Measurements from ENCODE around the gene C19orf85. TPM values are rescaled to one million over a fixed set of nuclear protein-coding genes. Genes with fewer than 3 reads are reported as not detected.
"Not testable (repeated sequence)": the region's sequence is repeated elsewhere in the genome, so short reads cannot be mapped to it uniquely, and the experiment has no call there.

The C19orf85 gene
- total RNA-seq, 1 donor from 2014 or later = not detected

GRCh38 chr19:55503157-55503501, 38.6 kb upstream of the C19orf85 start:
- Mint-ChIP-seq H3K4me1 (ENCODE audit: low read depth) (peaks cover 6% of the 10 kb centered on the region), H3K4me3 (ENCODE audit: unreplicated experiment) (peak overlapping the region; percentile 12), H3K9me3 (ENCODE audit: low read depth) (no peaks in the 10 kb centered on the region), H3K27me3 (ENCODE audit: low read depth) (no peaks in the 10 kb centered on the region), H3K27ac (ENCODE audit: unreplicated experiment) (no peak overlapping the region), H3K36me3 (ENCODE audit: low read depth) (no peaks in the 10 kb centered on the region)
- TF ChIP-seq, protein P1, sequence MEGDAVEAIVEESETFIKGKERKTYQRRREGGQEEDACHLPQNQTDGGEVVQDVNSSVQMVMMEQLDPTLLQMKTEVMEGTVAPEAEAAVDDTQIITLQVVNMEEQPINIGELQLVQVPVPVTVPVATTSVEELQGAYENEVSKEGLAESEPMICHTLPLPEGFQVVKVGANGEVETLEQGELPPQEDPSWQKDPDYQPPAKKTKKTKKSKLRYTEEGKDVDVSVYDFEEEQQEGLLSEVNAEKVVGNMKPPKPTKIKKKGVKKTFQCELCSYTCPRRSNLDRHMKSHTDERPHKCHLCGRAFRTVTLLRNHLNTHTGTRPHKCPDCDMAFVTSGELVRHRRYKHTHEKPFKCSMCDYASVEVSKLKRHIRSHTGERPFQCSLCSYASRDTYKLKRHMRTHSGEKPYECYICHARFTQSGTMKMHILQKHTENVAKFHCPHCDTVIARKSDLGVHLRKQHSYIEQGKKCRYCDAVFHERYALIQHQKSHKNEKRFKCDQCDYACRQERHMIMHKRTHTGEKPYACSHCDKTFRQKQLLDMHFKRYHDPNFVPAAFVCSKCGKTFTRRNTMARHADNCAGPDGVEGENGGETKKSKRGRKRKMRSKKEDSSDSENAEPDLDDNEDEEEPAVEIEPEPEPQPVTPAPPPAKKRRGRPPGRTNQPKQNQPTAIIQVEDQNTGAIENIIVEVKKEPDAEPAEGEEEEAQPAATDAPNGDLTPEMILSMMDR (IDR thresholded peaks at IDR 0.05) = no peak
- no peak for DNase-seq (ENCODE audit: low spot score)

DNA sequence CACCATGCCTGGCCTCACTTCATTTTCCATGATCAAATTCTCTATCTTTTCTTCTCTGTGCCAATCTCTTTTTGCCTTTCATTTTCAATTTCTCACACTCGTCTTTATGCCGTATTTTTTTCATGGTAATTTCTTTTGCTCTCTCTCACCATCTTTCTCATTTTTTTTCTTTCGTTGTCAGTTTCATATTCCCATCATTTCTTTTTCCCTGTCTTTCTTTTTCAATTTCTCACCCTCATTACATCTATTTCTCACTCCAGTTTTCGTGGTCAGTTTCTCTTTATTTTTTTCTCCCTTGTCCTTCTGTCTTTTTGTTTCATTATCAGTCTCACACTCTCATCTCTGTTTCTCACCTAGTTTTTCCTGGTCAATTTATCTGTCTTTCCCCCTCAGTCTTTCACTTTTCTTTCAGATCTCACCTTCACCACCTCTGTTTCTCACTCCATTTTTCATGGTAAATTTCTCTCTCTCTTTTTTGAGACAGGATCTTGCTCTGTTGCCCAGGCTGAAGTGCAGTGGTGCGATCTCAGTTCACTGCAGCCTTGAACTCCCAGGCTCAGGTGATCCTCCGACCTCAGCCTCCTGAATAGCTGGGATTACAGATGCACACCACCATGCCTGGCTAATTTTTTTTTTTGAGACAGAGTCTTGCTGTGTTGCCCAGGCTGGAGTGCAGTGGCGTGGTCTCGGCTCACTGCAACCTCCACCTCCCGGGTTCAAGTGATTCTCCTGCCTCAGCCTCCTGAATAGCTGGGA, 37.8 kb upstream of the C19orf85 start:
- Mint-ChIP-seq H3K9me3 (ENCODE audit: low read depth) (no peaks in the 10 kb centered on the region), H3K27me3 (ENCODE audit: low read depth) (no peaks in the 10 kb centered on the region), H3K4me1 (ENCODE audit: low read depth) (peaks cover 6% of the 10 kb centered on the region), H3K4me3 (ENCODE audit: unreplicated experiment) (no peak overlapping the region), H3K27ac (ENCODE audit: unreplicated experiment) (peak overlapping the region; percentile 15), H3K36me3 (ENCODE audit: low read depth) (peaks cover 2% of the 10 kb centered on the region)
- no peak for DNase-seq (ENCODE audit: low spot score)
- TF ChIP-seq, protein P1 (IDR thresholded peaks at IDR 0.05) = no peak

DNA sequence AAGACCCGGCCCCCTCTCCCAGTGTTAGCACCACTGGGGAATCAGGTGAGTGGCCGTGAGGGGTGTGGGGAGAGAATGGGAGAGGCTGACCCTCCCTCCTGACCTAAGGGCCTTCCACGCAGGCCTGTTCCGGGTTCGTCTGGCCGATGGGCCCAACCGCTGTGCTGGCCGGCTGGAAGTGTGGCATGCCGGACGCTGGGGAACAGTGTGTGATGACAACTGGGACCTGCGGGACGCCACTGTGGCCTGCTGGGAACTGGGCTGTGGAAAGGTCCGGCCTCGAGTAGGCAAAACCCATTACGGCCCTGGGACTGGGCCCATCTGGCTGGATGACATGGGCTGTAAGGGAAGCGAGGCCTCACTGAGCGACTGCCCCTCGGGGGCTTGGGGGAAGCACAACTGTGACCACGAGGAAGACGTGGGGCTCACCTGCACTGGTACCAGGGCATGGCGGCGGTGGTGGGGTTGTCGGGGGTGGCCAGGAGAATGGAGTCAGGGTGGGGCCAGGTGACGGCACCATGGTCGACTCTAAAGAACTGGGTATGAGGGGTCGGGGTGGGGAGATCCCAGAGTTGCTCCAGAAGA, 35.9 kb upstream of the C19orf85 start:
- TF ChIP-seq, protein P1 (IDR thresholded peaks at IDR 0.05) = no peak
- Mint-ChIP-seq H3K9me3 (ENCODE audit: low read depth) (no peaks in the 10 kb centered on the region), H3K27ac (ENCODE audit: unreplicated experiment) (no peak overlapping the region), H3K27me3 (ENCODE audit: low read depth) (no peaks in the 10 kb centered on the region), H3K4me1 (ENCODE audit: low read depth) (peaks cover 6% of the 10 kb centered on the region), H3K4me3 (ENCODE audit: unreplicated experiment) (no peak overlapping the region), H3K36me3 (ENCODE audit: low read depth) (peaks cover 3% of the 10 kb centered on the region)
- no peak for DNase-seq (ENCODE audit: low spot score)

GRCh38 chr19:55498246-55498840, 33.8 kb upstream of the C19orf85 start:
- no peak for DNase-seq (ENCODE audit: low spot score)
- no peaks in the 10 kb centered on the region for H3K9me3 Mint-ChIP-seq (ENCODE audit: low read depth)
- peaks cover 3% of the 10 kb centered on the region for H3K36me3 Mint-ChIP-seq (ENCODE audit: low read depth)
- H3K27ac Mint-ChIP-seq (ENCODE audit: unreplicated experiment) = no peak overlapping the region
- TF ChIP-seq, protein P1 (IDR thresholded peaks at IDR 0.05) = no peak
- H3K4me1 Mint-ChIP-seq (ENCODE audit: low read depth) = peaks cover 2% of the 10 kb centered on the region
- no peak overlapping the region for H3K4me3 Mint-ChIP-seq (ENCODE audit: unreplicated experiment)
- H3K27me3 Mint-ChIP-seq (ENCODE audit: low read depth) = no peaks in the 10 kb centered on the region

GRCh38 chr19:55497763-55498162, 33.2 kb upstream of the C19orf85 start:
- no peak for DNase-seq (ENCODE audit: low spot score)
- no peaks in the 10 kb centered on the region for H3K27me3 Mint-ChIP-seq (ENCODE audit: low read depth)
- H3K27ac Mint-ChIP-seq (ENCODE audit: unreplicated experiment) = no peak overlapping the region
- H3K4me1 Mint-ChIP-seq (ENCODE audit: low read depth) = peaks cover 7% of the 10 kb centered on the region
- TF ChIP-seq, protein P1 (IDR thresholded peaks at IDR 0.05) = no peak
- H3K4me3 Mint-ChIP-seq (ENCODE audit: unreplicated experiment) = no peak overlapping the region
- peaks cover 3% of the 10 kb centered on the region for H3K36me3 Mint-ChIP-seq (ENCODE audit: low read depth)
- no peaks in the 10 kb centered on the region for H3K9me3 Mint-ChIP-seq (ENCODE audit: low read depth)

DNA sequence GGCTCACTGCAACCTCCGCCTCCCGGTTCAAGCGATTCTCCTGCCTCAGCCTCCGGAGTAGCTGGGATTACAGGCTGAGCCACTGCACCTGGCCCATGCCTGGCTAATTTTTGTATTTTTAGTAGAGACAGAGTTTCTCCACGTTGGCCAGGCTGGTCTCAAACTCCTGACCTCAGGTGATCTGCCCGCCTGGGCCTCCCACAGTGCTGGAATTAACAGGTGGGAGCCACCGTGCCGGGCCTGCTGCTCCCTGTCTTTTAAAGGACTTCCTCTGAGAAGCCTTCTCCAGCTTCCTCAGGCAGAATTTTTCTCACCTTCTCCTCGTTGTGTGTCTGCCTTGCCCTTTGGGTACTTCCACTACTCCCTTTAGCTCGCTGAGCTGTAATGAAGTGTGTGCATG, 32.3 kb upstream of the C19orf85 start:
- not testable (repeated sequence) for H3K27ac Mint-ChIP-seq (ENCODE audit: unreplicated experiment); H3K36me3 Mint-ChIP-seq (ENCODE audit: low read depth); DNase-seq (ENCODE audit: low spot score); H3K4me3 Mint-ChIP-seq (ENCODE audit: unreplicated experiment); H3K9me3 Mint-ChIP-seq (ENCODE audit: low read depth); H3K27me3 Mint-ChIP-seq (ENCODE audit: low read depth); H3K4me1 Mint-ChIP-seq (ENCODE audit: low read depth)
